Erythroblast (primary cell): ENCODE data around the gene TCERG1L.

ENCODE experiments used
- GATA1 ChIP-seq: IDR thresholded peaks from 2 replicates; pipeline ENCODE4 v1.6.1; 2011; ENCODE audit warnings: low read depth, mild to moderate bottlenecking, control low read depth, low read length, moderate library complexity
- POLR2A ChIP-seq: IDR thresholded peaks from 2 replicates; pipeline ENCODE4 v1.6.1; 2011; ENCODE audit warnings: mild to moderate bottlenecking, low read length

GRCh38 chr10:131148270-131148669 is 163.3 kb downstream of the TCERG1L start:
- TF ChIP-seq POLR2A = no peak
- no peak for TF ChIP-seq GATA1
